ENCODE data around the gene GDPD4. TPM values are rescaled to one million over a fixed set of nuclear protein-coding genes. Genes with fewer than 3 reads are reported as not detected.

Gene GDPD4
- polyA plus RNA-seq, 2 donors: 0.18 TPM; not detected in 1

- peaks cover 0 to 6% of the 10 kb centered on the region in 2 donors for H3K4me1 ChIP-seq (ENCODE audit: control insufficient read depth in 2 of 2, insufficient read depth in 2 of 2, low read length in 1 of 2)
- peaks cover 0 to 2% of the 10 kb centered on the region in 2 donors for H3K9me3 ChIP-seq (ENCODE audit: control insufficient read depth in 2 of 2, insufficient read depth in 1 of 2, low read depth in 1 of 2, low read length in 1 of 2)
- WGBS, 2 donors: 53 to 58% methylated on average over 7 of the region's 7 CpGs
- no peaks in the 10 kb centered on the region for H3K27me3 ChIP-seq (ENCODE audit: control insufficient read depth in 1 of 2, insufficient read depth in 2 of 2, low read length in 2 of 2)
- H3K27ac ChIP-seq (ENCODE audit: low read depth in 2 of 2, low read length in 1 of 2): no peak overlapping the region
- no peak overlapping the region for H3K4me3 ChIP-seq (ENCODE audit: low read depth in 1 of 2, low read length in 2 of 2)
- no peaks in the 10 kb centered on the region for H3K36me3 ChIP-seq (ENCODE audit: control insufficient read depth in 2 of 2, insufficient read depth in 2 of 2, low read length in 1 of 2)
These were observed 113.5 kb downstream of the GDPD4 start for GRCh38 chr11:77187776-77188632.

- peaks cover 0 to 6% of the 10 kb centered on the region in 2 donors for H3K4me1 ChIP-seq (ENCODE audit: control insufficient read depth in 2 of 2, insufficient read depth in 2 of 2, low read length in 1 of 2)
- H3K4me3 ChIP-seq (ENCODE audit: low read depth in 1 of 2, low read length in 2 of 2): no peak overlapping the region
- H3K36me3 ChIP-seq (ENCODE audit: control insufficient read depth in 2 of 2, insufficient read depth in 2 of 2, low read length in 1 of 2): no peaks in the 10 kb centered on the region
- no peaks in the 10 kb centered on the region for H3K9me3 ChIP-seq (ENCODE audit: control insufficient read depth in 2 of 2, insufficient read depth in 1 of 2, low read depth in 1 of 2, low read length in 1 of 2)
- H3K27ac ChIP-seq (ENCODE audit: low read depth in 2 of 2, low read length in 1 of 2): no peak overlapping the region
- no peaks in the 10 kb centered on the region for H3K27me3 ChIP-seq (ENCODE audit: control insufficient read depth in 1 of 2, insufficient read depth in 2 of 2, low read length in 2 of 2)
- WGBS, 2 donors: 80 to 88% methylated on average over 9 of the region's 9 CpGs
These were observed 114.3 kb downstream of the GDPD4 start for GRCh38 chr11:77187111-77187750.

- no peaks in the 10 kb centered on the region for H3K36me3 ChIP-seq (ENCODE audit: control insufficient read depth in 2 of 2, insufficient read depth in 2 of 2, low read length in 1 of 2)
- no peaks in the 10 kb centered on the region for H3K27me3 ChIP-seq (ENCODE audit: control insufficient read depth in 1 of 2, insufficient read depth in 2 of 2, low read length in 2 of 2)
- no peaks in the 10 kb centered on the region for H3K9me3 ChIP-seq (ENCODE audit: control insufficient read depth in 2 of 2, insufficient read depth in 1 of 2, low read depth in 1 of 2, low read length in 1 of 2)
- 83 to 89% methylated on average over 1 of the region's 1 CpG for WGBS, 2 donors
- no peak overlapping the region for H3K4me3 ChIP-seq (ENCODE audit: low read depth in 1 of 2, low read length in 2 of 2)
- H3K4me1 ChIP-seq (ENCODE audit: control insufficient read depth in 2 of 2, insufficient read depth in 2 of 2, low read length in 1 of 2): peaks cover 0 to 2% of the 10 kb centered on the region in 2 donors
- H3K27ac ChIP-seq (ENCODE audit: low read depth in 2 of 2, low read length in 1 of 2): no peak overlapping the region
These were observed 115.2 kb downstream of the GDPD4 start for GRCh38 chr11:77186302-77186701.

- 85 to 88% methylated on average over 15 of the region's 15 CpGs for WGBS, 2 donors
- no peaks in the 10 kb centered on the region for H3K9me3 ChIP-seq (ENCODE audit: control insufficient read depth in 2 of 2, insufficient read depth in 1 of 2, low read depth in 1 of 2, low read length in 1 of 2)
These were observed 117.2 kb downstream of the GDPD4 start for GRCh38 chr11:77184136-77184860.

GRCh38 chr11:77183431-77183984, 118.0 kb downstream of the GDPD4 start:
- H3K27ac ChIP-seq (ENCODE audit: low read depth in 2 of 2, low read length in 1 of 2): no peak overlapping the region
- no peaks in the 10 kb centered on the region for H3K4me1 ChIP-seq (ENCODE audit: control insufficient read depth in 2 of 2, insufficient read depth in 2 of 2, low read length in 1 of 2)
- H3K36me3 ChIP-seq (ENCODE audit: control insufficient read depth in 2 of 2, insufficient read depth in 2 of 2, low read length in 1 of 2): no peaks in the 10 kb centered on the region
- H3K9me3 ChIP-seq (ENCODE audit: control insufficient read depth in 2 of 2, insufficient read depth in 1 of 2, low read depth in 1 of 2, low read length in 1 of 2): no peaks in the 10 kb centered on the region
- no peaks in the 10 kb centered on the region for H3K27me3 ChIP-seq (ENCODE audit: control insufficient read depth in 1 of 2, insufficient read depth in 2 of 2, low read length in 2 of 2)
- no peak overlapping the region for H3K4me3 ChIP-seq (ENCODE audit: low read depth in 1 of 2, low read length in 2 of 2)
- WGBS, 2 donors: 70 to 77% methylated on average over 4 of the region's 4 CpGs

More at GRCh38 chr11:77184136-77184860, 117.2 kb downstream of the GDPD4 start:
- H3K27ac ChIP-seq (ENCODE audit: low read depth in 2 of 2, low read length in 1 of 2): no peak overlapping the region
- H3K4me1 ChIP-seq (ENCODE audit: control insufficient read depth in 2 of 2, insufficient read depth in 2 of 2, low read length in 1 of 2): no peaks in the 10 kb centered on the region
- H3K27me3 ChIP-seq (ENCODE audit: control insufficient read depth in 1 of 2, insufficient read depth in 2 of 2, low read length in 2 of 2): no peaks in the 10 kb centered on the region
- no peaks in the 10 kb centered on the region for H3K36me3 ChIP-seq (ENCODE audit: control insufficient read depth in 2 of 2, insufficient read depth in 2 of 2, low read length in 1 of 2)
- H3K4me3 ChIP-seq (ENCODE audit: low read depth in 1 of 2, low read length in 2 of 2): no peak overlapping the region

DNA sequence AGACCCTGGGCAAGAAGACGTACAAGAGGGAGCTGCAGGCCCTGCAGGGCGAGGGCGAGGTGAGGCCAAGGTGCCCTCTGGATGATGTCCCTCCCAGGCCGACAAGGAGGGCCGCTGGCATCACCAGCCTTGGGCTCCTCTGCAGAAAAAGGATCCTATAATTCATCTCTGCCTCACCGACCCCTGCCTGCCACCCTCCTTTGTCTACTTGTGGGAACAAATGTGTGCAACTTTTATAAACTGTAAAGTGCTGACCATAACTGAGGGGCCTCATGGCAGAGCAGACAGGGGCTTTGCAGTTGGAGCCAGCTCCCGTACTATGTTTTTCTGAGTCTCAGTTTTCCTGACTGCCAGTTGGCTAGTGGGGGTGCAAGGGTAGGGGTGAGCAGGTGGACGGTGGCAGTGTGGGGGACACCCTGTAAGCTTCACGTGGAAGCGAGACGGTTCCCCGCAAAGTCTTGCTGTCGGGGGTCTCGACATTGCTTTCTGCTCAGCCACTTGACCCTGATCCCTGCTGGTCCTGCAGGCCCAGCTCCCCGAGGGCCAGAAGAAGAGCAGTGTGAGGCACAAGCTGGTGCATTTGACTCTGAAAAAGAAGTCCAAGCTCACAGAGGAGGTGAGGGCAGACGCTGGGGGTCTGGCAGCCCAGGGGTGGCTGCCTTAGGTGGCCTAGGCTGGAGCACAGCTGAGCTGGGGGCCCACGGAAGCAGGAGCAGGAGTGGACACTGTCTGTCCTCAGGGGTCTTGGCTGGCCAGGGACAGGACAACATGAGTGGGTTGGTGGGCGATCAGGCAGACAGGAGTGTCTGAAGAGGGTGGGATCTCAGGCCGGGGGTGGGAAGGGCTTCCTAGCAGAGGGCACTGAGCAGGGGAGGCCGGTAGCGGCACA, 118.7 kb downstream of the GDPD4 start:
- H3K36me3 ChIP-seq (ENCODE audit: control insufficient read depth in 2 of 2, insufficient read depth in 2 of 2, low read length in 1 of 2): no peaks in the 10 kb centered on the region

DNA sequence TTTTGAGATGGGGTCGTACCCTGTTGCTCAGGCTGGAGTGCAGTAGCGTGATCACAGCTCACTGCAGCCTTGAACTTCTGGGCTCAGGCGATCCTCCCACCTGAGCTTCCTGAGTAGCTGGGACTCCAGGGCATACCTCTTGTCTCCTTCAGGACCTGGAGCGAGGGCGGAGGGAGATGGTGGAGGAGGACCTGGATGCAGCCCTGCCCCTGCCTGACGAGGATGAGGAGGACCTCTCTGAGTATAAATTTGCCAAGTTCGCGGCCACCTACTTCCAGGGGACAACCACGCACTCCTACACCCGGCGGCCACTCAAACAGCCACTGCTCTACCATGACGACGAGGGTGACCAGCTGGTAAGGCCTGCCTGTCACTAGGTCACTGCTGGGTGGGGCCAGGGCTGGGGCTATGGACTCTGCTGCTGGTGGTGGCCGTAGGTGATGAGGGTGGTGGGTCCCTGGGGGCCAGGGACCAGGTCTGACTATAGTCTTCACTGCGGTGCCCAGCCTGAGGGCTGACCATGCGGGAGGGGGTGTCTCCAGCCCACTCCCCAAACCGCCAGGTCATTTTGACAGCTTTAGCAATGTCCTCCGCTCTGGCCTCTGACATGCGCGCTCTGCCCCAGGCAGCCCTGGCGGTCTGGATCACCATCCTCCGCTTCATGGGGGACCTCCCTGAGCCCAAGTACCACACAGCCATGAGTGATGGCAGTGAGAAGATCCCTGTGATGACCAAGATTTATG, 119.5 kb downstream of the GDPD4 start:
- H3K36me3 ChIP-seq (ENCODE audit: control insufficient read depth in 2 of 2, insufficient read depth in 2 of 2, low read length in 1 of 2): no peaks in the 10 kb centered on the region

More for the DNA sequence above, 118.7 kb downstream of the GDPD4 start:
- H3K27ac ChIP-seq (ENCODE audit: low read depth in 2 of 2, low read length in 1 of 2): no peak overlapping the region
- H3K9me3 ChIP-seq (ENCODE audit: control insufficient read depth in 2 of 2, insufficient read depth in 1 of 2, low read depth in 1 of 2, low read length in 1 of 2): no peaks in the 10 kb centered on the region
- 87 to 93% methylated on average over 21 of the region's 21 CpGs for WGBS, 2 donors
- H3K4me1 ChIP-seq (ENCODE audit: control insufficient read depth in 2 of 2, insufficient read depth in 2 of 2, low read length in 1 of 2): no peaks in the 10 kb centered on the region
- H3K27me3 ChIP-seq (ENCODE audit: control insufficient read depth in 1 of 2, insufficient read depth in 2 of 2, low read length in 2 of 2): no peaks in the 10 kb centered on the region
- no peak overlapping the region for H3K4me3 ChIP-seq (ENCODE audit: low read depth in 1 of 2, low read length in 2 of 2)

DNA sequence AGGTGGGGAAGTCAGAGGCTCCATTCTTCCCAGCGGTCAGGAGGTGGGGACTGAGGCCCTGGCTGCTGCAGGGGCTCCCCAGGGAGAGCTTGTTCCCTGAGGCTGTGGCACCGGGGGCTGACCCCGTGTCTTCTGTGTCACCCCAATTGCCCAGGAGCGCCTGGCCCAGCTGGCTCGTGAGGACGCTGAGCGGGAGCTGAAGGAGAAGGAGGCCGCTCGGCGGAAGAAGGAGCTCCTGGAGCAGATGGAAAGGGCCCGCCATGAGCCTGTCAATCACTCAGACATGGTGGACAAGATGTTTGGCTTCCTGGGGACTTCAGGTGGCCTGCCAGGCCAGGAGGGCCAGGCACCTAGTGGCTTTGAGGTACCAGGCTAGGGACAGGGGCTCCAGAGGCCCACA, 120.3 kb downstream of the GDPD4 start:
- no peak overlapping the region for H3K4me3 ChIP-seq (ENCODE audit: low read depth in 1 of 2, low read length in 2 of 2)

More for the DNA sequence above, 119.5 kb downstream of the GDPD4 start:
- Histone ChIP-seq H3K27me3 (ENCODE audit: control insufficient read depth in 1 of 2, insufficient read depth in 2 of 2, low read length in 2 of 2) (no peaks in the 10 kb centered on the region), H3K27ac (ENCODE audit: low read depth in 2 of 2, low read length in 1 of 2) (no peak overlapping the region), H3K4me1 (ENCODE audit: control insufficient read depth in 2 of 2, insufficient read depth in 2 of 2, low read length in 1 of 2) (no peaks in the 10 kb centered on the region), H3K9me3 (ENCODE audit: control insufficient read depth in 2 of 2, insufficient read depth in 1 of 2, low read depth in 1 of 2, low read length in 1 of 2) (no peaks in the 10 kb centered on the region), H3K4me3 (ENCODE audit: low read depth in 1 of 2, low read length in 2 of 2) (no peak overlapping the region)
- WGBS, 2 donors: 89 to 93% methylated on average over 19 to 22 of the region's 22 CpGs

More for the DNA sequence above, 120.3 kb downstream of the GDPD4 start:
- Histone ChIP-seq H3K9me3 (ENCODE audit: control insufficient read depth in 2 of 2, insufficient read depth in 1 of 2, low read depth in 1 of 2, low read length in 1 of 2) (no peaks in the 10 kb centered on the region), H3K4me1 (ENCODE audit: control insufficient read depth in 2 of 2, insufficient read depth in 2 of 2, low read length in 1 of 2) (no peaks in the 10 kb centered on the region), H3K27ac (ENCODE audit: low read depth in 2 of 2, low read length in 1 of 2) (no peak overlapping the region), H3K36me3 (ENCODE audit: control insufficient read depth in 2 of 2, insufficient read depth in 2 of 2, low read length in 1 of 2) (no peaks in the 10 kb centered on the region), H3K27me3 (ENCODE audit: control insufficient read depth in 1 of 2, insufficient read depth in 2 of 2, low read length in 2 of 2) (no peaks in the 10 kb centered on the region)
- 90 to 93% methylated on average over 11 of the region's 11 CpGs for WGBS, 2 donors

All from esophagus (tissue), 2 donors.